Esophagus muscularis mucosa (tissue), 3 donors: ENCODE results near the gene RTTN.

ENCODE experiments used
- CTCF ChIP-seq, 3 experiments: fragments of 200-600 bp in 2 of 3; fragments of 450-650 bp in 1 of 3; sonication (generic) in 2 of 3; IDR thresholded peaks; one replicate each; pipeline ENCODE4 v1.5.1; 2017 to 2019; ENCODE audit warnings: antibody characterized with exemption in 3 of 3, mild to moderate bottlenecking in 2 of 3, moderate library complexity in 1 of 3
- POLR2A ChIP-seq: fragments of 450-650 bp; IDR thresholded peaks from one replicate; pipeline ENCODE4 v1.6.1; 2017; ENCODE audit warnings: antibody characterized with exemption, moderate library complexity, mild to moderate bottlenecking, low read depth

GRCh38 chr18:69956665-69957620, 248.5 kb downstream of the RTTN start:
- no peak for TF ChIP-seq POLR2A
- no peak for TF ChIP-seq CTCF (IDR thresholded peaks at IDR 0.05)
